Heart right ventricle (tissue), 16 donors: ENCODE measurements around the gene HADH. TPM values are rescaled to one million over a fixed set of nuclear protein-coding genes. Genes with fewer than 3 reads are reported as not detected.

ENCODE experiments used
- ATAC-seq, 8 donors: fragments of 200-7000 bp; cut with Tn5 transposase; one replicate each; pipeline ENCODE4 v1.9.1; 2020; ENCODE audit warnings: mild to moderate bottlenecking in 8 of 8, moderate library complexity in 8 of 8, moderate number of reproducible peaks in 1 of 8
- DNase-seq, 2 donors: peaks; one replicate each; pipeline ENCODE4 v3.0.0-alpha.2; 2020
- H3K27ac ChIP-seq, 10 donors: fragments of 200-600 bp; sonication (generic) in 2 of 10; one replicate each; pipeline versions ENCODE4 v1.5.0 to v1.8.0; 2020 to 2022; ENCODE audit warnings: mild to moderate bottlenecking in 3 of 10
- H3K27me3 ChIP-seq, 7 donors: fragments of 200-600 bp; one replicate each; pipeline ENCODE4 v1.8.0; 2021 to 2022; ENCODE audit warnings: mild to moderate bottlenecking in 2 of 7
- H3K36me3 ChIP-seq, 9 donors: fragments of 200-600 bp; sonication (generic) in 1 of 9; one replicate each; pipeline versions ENCODE4 v1.5.0 to v1.8.0; 2020 to 2022; ENCODE audit warnings: mild to moderate bottlenecking in 2 of 9
- H3K4me1 ChIP-seq, 9 donors: fragments of 200-600 bp; sonication (generic) in 1 of 9; one replicate each; pipeline versions ENCODE4 v1.5.0 to v1.8.0; 2020 to 2022; ENCODE audit warnings: mild to moderate bottlenecking in 4 of 9
- H3K4me3 ChIP-seq, 10 donors: fragments of 200-600 bp; sonication (generic) in 2 of 10; one replicate each; pipeline versions ENCODE4 v1.5.0 to v1.8.0; 2020 to 2022; ENCODE audit warnings: mild to moderate bottlenecking in 7 of 10, moderate library complexity in 2 of 10
- H3K9me3 ChIP-seq, 11 donors: fragments of 200-600 bp in 10 of 11; sonication (generic) in 2 of 11; one replicate each; pipeline versions ENCODE4 v1.5.0 to v1.8.0; 2013 to 2022; ENCODE audit warnings: mild to moderate bottlenecking in 2 of 11, control low read depth in 1 of 11, moderate library complexity in 1 of 11
- CTCF ChIP-seq, 9 donors: fragments of 200-600 bp; sonication (generic) in 2 of 9; IDR thresholded peaks; one replicate each; pipeline versions ENCODE4 v1.5.0 to v1.8.0; 2021 to 2022; ENCODE audit warnings: antibody characterized with exemption in 9 of 9, mild to moderate bottlenecking in 5 of 9, moderate library complexity in 1 of 9
- WGBS, 2 donors: extraction: QIAGEN DNeasy Blood & Tissue Kit; methylation state at CpG; one replicate each; pipeline ENCODE4 v1.1.7; 2013; ENCODE audit warnings: inconsistent platforms in 1 of 2; 5-methylcytosine and 5-hydroxymethylcytosine counted together
- intact Hi-C, 10 donors: fragments of 100-400 bp; cut with DNase I; formaldehyde crosslinking; loops; one replicate each; pipeline versions ENCODE4 v1.11.1 to v1.14.2; 2022
- polyA plus RNA-seq, 2 donors: library from polyadenylated mRNA; stranded (reverse); fragments of 200-250 nt; gene quantifications; one replicate each; pipeline ENCODE4 v1.2.3, GENCODE V29; 2013
- total RNA-seq, 10 donors: library from RNA; stranded (reverse); fragmentation: NEBNext Ultra II Directional in 3 of 10; extraction: Animal tissue kit (Norgen Biotek cat#: 25700) in 3 of 10; gene quantifications; one replicate each; pipeline versions ENCODE4 v1.2.1 to v1.2.4, GENCODE V29; 2021 to 2023
- donor health status: Arrhythmogenic right ventricular cardiomyopathy.
- donor health status: ischemic (EF 13 %, LVEDD 7.1; RV severe dilation, severe dysfunction).
- donor health status: healthy with polysubstance abuse.
- donor health status: DM: no; HTN: yes; CAD: no.
- donor health status: DM: no; HTN: no; CAD: no.
- donor health status: ischemic (EF 25% LVEDD 6.9; RV normal size, moderate dysfunction).
- donor health status: ischemic (EF 25% LVEDD 5.7; RV mildly dilated, moderate dysfunction).
- donor health status: healthy.
- donor health status: DM: yes; HTN: yes; CAD: no.
- donor health status: Ischemic cardiomyopathy.
- donor health status: ischemic (EF 35%, LVEDD 5.7; RV mildly dilated, moderate dysfunction).
- donor health status: nonischemic (EF 11% LVEDD 7.7; RV severe dilation, severe dysfunction).
- donor health status: DM: yes; HTN: yes; CAD: no.
- donor health status: PGD.
- donor health status: ischemic (EF 29% LVEDD 5.4; RV normal size, mild dysfunction).
- donor health status: nonischemic (EF 23%, LVEDD 6.1; RV moderate dilation, normal function).

Gene HADH
- total and polyA plus RNA-seq, 12 donors, result 58.2 to 295 (median 235) TPM

GRCh38 chr4:107989162-107989536 is 540 bp upstream of the HADH start:
- no peaks in the 10 kb centered on the region for H3K27me3 ChIP-seq
- peak overlapping the region; percentile 16 to 96 (median 92) for H3K27ac ChIP-seq
- intact Hi-C loops, result loop anchor here in 5 of 10 donors (1.0 to 5.0 kb wide), 4 partner anchors 56 to 268 kb away; partner anchors contain the start of genes CYP2U1 (in 3 of the 5) and SGMS2 (in 1 of the 5)
- H3K36me3 ChIP-seq, result no peaks in the 10 kb centered on the region
- WGBS, 2 donors, result 7 to 10% methylated on average over 8 of the region's 8 CpGs
- peaks cover 0 to 54% (median 45%) of the 10 kb centered on the region in 9 donors for H3K4me1 ChIP-seq
- DNase-seq (no peak), ATAC-seq (peak in 6 of 8 donors; percentile 0 to 61 (median 35))
- peak overlapping the region in 9 of 10 donors; percentile 51 to 93 (median 88) for H3K4me3 ChIP-seq
- TF ChIP-seq CTCF (IDR thresholded peaks at IDR 0.05), result no peak
- no peaks in the 10 kb centered on the region for H3K9me3 ChIP-seq

- peak overlapping the region in 9 of 10 donors; percentile 2 to 93 (median 87) for H3K4me3 ChIP-seq
- WGBS, 2 donors, result 54% methylated on average over 3 of the region's 3 CpGs
- DNase-seq (no peak), ATAC-seq (no peak)
- H3K27ac ChIP-seq, result peak overlapping the region in 9 of 10 donors; percentile 2 to 96 (median 93)
- no peak for TF ChIP-seq CTCF (IDR thresholded peaks at IDR 0.05)
- no peaks in the 10 kb centered on the region for H3K36me3 ChIP-seq
- no peaks in the 10 kb centered on the region for H3K27me3 ChIP-seq
- peaks cover 2 to 73% (median 61%) of the 10 kb centered on the region in 9 donors for H3K4me1 ChIP-seq
- intact Hi-C loops, result loop anchor here in 2 of 10 donors (10.0 kb wide), 2 partner anchors 57 to 167 kb away; partner anchors contain the start of genes CYP2U1 (in 1 of the 2) and SGMS2 (in 1 of the 2)
- no peaks in the 10 kb centered on the region for H3K9me3 ChIP-seq
Observed at GRCh38 chr4:107991945-107992630, 2.4 kb downstream of the HADH start.

GRCh38 chr4:107993969-107994368 is 4.3 kb downstream of the HADH start:
- WGBS, 2 donors, result 29 to 54% methylated on average over 3 of the region's 3 CpGs
- H3K4me1 ChIP-seq, result peaks cover 2 to 79% (median 53%) of the 10 kb centered on the region in 9 donors
- intact Hi-C loops, result loop anchor here in 2 of 10 donors (10.0 kb wide), 2 partner anchors 59 to 169 kb away; partner anchors contain the start of genes CYP2U1 (in 1 of the 2) and SGMS2 (in 1 of the 2)
- peak overlapping the region in 5 of 10 donors; percentile 2 to 87 (median 6) for H3K4me3 ChIP-seq
- H3K27ac ChIP-seq, result peak overlapping the region in 6 of 10 donors; percentile 48 to 94 (median 92)
- H3K9me3 ChIP-seq, result no peaks in the 10 kb centered on the region
- no peaks in the 10 kb centered on the region for H3K27me3 ChIP-seq
- TF ChIP-seq CTCF (IDR thresholded peaks at IDR 0.05), result no peak
- DNase-seq, result no peak
- ATAC-seq, result no peak
- no peaks in the 10 kb centered on the region for H3K36me3 ChIP-seq

- TF ChIP-seq CTCF (IDR thresholded peaks at IDR 0.05), result no peak
- H3K4me1 ChIP-seq, result peaks cover 8 to 84% (median 57%) of the 10 kb centered on the region in 9 donors
- no peaks in the 10 kb centered on the region for H3K9me3 ChIP-seq
- DNase-seq (no peak), ATAC-seq (no peak)
- H3K27me3 ChIP-seq, result no peaks in the 10 kb centered on the region
- peak overlapping the region in 8 of 10 donors; percentile 12 to 94 (median 89) for H3K27ac ChIP-seq
- no peaks in the 10 kb centered on the region for H3K36me3 ChIP-seq
- intact Hi-C loops, result loop anchor here in 2 of 10 donors (10.0 kb wide), 2 partner anchors 60 to 170 kb away; partner anchors contain the start of genes CYP2U1 (in 1 of the 2) and SGMS2 (in 1 of the 2)
- H3K4me3 ChIP-seq, result no peak overlapping the region
Observed at GRCh38 chr4:107994894-107995293, 5.2 kb downstream of the HADH start.
